ENCODE data around the gene CEP128.

Gene CEP128

GRCh38 chr14:80959496-80959895, 18.0 kb upstream of the CEP128 start:
- TF ChIP-seq, protein P1, sequence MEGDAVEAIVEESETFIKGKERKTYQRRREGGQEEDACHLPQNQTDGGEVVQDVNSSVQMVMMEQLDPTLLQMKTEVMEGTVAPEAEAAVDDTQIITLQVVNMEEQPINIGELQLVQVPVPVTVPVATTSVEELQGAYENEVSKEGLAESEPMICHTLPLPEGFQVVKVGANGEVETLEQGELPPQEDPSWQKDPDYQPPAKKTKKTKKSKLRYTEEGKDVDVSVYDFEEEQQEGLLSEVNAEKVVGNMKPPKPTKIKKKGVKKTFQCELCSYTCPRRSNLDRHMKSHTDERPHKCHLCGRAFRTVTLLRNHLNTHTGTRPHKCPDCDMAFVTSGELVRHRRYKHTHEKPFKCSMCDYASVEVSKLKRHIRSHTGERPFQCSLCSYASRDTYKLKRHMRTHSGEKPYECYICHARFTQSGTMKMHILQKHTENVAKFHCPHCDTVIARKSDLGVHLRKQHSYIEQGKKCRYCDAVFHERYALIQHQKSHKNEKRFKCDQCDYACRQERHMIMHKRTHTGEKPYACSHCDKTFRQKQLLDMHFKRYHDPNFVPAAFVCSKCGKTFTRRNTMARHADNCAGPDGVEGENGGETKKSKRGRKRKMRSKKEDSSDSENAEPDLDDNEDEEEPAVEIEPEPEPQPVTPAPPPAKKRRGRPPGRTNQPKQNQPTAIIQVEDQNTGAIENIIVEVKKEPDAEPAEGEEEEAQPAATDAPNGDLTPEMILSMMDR (IDR thresholded peaks at IDR 0.05; ENCODE audit: low read depth, low read length, missing control alignments), result no peak
- no peak overlapping the region for H3K4me3 ChIP-seq (replicated peaks; ENCODE audit: low read depth, low read length)
- DNase-seq (ENCODE audit: extremely low read depth, low read depth), result no peak

GRCh38 chr14:80958939-80959338, 17.4 kb upstream of the CEP128 start:
- H3K4me3 ChIP-seq (replicated peaks; ENCODE audit: low read depth, low read length), result no peak overlapping the region
- no peak for DNase-seq (ENCODE audit: extremely low read depth, low read depth)
- TF ChIP-seq, protein P1 (IDR thresholded peaks at IDR 0.05; ENCODE audit: low read depth, low read length, missing control alignments), result no peak

- no peak overlapping the region for H3K4me3 ChIP-seq (replicated peaks; ENCODE audit: low read depth, low read length)
- TF ChIP-seq, protein P1 (IDR thresholded peaks at IDR 0.05; ENCODE audit: low read depth, low read length, missing control alignments), result no peak
- no peak for DNase-seq (ENCODE audit: extremely low read depth, low read depth)
Measured at GRCh38 chr14:80958226-80958625, 16.7 kb upstream of the CEP128 start.

- DNase-seq (ENCODE audit: extremely low read depth, low read depth), result no peak
- no peak overlapping the region for H3K4me3 ChIP-seq (replicated peaks; ENCODE audit: low read depth, low read length)
- TF ChIP-seq, protein P1 (IDR thresholded peaks at IDR 0.05; ENCODE audit: low read depth, low read length, missing control alignments), result no peak
Measured at GRCh38 chr14:80957613-80958012, 16.1 kb upstream of the CEP128 start.

DNA sequence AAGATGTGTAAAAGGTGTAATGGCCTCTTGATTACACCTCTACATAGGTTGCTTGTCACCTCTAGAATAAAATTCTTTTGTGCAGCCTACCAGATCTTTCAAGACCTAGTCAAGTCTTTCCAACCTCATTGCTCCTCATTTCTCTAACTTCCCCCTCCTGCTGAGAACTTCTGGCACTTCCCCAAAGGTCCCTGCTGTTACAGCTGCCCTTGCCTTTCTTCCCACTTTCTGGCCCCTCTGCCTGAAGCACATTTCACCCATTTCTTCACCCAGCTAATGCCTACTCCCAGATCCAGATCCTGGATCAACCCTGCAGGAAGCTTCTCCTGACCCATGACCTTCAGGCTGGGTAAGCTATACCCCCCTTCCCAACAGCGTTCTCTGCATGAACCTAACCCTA, 15.4 kb upstream of the CEP128 start:
- DNase-seq (ENCODE audit: extremely low read depth, low read depth), result no peak
- TF ChIP-seq, protein P1 (IDR thresholded peaks at IDR 0.05; ENCODE audit: low read depth, low read length, missing control alignments), result no peak
- H3K4me3 ChIP-seq (replicated peaks; ENCODE audit: low read depth, low read length), result no peak overlapping the region

DNA sequence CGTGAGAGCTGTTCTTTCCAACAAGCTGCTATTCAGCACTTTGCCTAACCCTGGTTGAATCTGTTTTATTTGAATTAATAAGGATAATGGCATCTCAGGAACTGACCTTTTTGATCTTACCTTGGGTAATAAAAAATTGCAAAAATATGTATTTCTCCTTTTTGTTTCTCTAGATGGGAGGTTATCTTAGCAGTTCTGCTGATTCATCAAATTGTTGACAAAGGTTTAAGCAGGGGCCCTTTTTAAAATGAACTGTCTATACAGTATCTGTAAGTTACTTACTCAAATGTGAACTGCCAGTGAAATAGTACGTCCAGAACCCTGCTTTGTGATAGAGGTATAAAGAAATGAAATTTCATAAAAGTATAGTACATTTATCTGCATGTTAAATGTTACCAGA, 14.6 kb upstream of the CEP128 start:
- DNase-seq (ENCODE audit: extremely low read depth, low read depth), result no peak
- TF ChIP-seq, protein P1 (IDR thresholded peaks at IDR 0.05; ENCODE audit: low read depth, low read length, missing control alignments), result no peak
- H3K4me3 ChIP-seq (replicated peaks; ENCODE audit: low read depth, low read length), result no peak overlapping the region

- DNase-seq (ENCODE audit: extremely low read depth, low read depth), result no peak
- TF ChIP-seq, protein P1 (IDR thresholded peaks at IDR 0.05; ENCODE audit: low read depth, low read length, missing control alignments), result no peak
- H3K4me3 ChIP-seq (replicated peaks; ENCODE audit: low read depth, low read length), result peak within 1 kb of the TSS; percentile 44
Measured at GRCh38 chr14:80955416-80955941, 13.9 kb upstream of the CEP128 start, which contains the start of gene TSHR. TSHR (plus strand) TSS chr14:80955621; CDS start chr14:80955681, 60 bp downstream.

All from HFF-Myc (cell line).